Endodermal cell (in vitro differentiated cells): ENCODE measurements around the gene SNX19. TPM values are rescaled to one million over a fixed set of nuclear protein-coding genes. Genes with fewer than 3 reads are reported as not detected.

Experiments
- DNase-seq: peaks from one replicate; pipeline ENCODE4 v3.0.0-alpha.2; 2017
- H3K27ac ChIP-seq: 2 replicates; pipeline ENCODE4 v1.5.1; 2013; ENCODE audit warnings: mild to moderate bottlenecking, low read depth, low read length, moderate library complexity
- H3K27me3 ChIP-seq: 2 replicates; pipeline ENCODE4 v1.6.1; 2013; ENCODE audit warnings: mild to moderate bottlenecking, low read length, moderate library complexity; ENCODE audit not compliant: insufficient read depth, control insufficient read depth, poor library complexity, severe bottlenecking
- H3K36me3 ChIP-seq: 2 replicates; pipeline ENCODE4 v1.7.0; 2013; ENCODE audit warnings: mild to moderate bottlenecking, low read length, moderate library complexity; ENCODE audit not compliant: control insufficient read depth, insufficient read depth
- H3K4me1 ChIP-seq: one replicate; pipeline ENCODE4 v1.7.0; 2013; ENCODE audit warnings: low read length; ENCODE audit not compliant: control insufficient read depth, insufficient read depth
- H3K4me3 ChIP-seq: 2 replicates; pipeline ENCODE4 v1.5.1; 2013; ENCODE audit warnings: mild to moderate bottlenecking, low read length, moderate library complexity
- H3K9ac ChIP-seq: 2 replicates; pipeline ENCODE4 v1.6.1; 2013; ENCODE audit warnings: mild to moderate bottlenecking, low read length, moderate library complexity; ENCODE audit not compliant: poor library complexity, severe bottlenecking; ENCODE audit errors: extremely low read depth
- H3K9me3 ChIP-seq: 2 replicates; pipeline ENCODE4 v1.6.1; 2013; ENCODE audit warnings: mild to moderate bottlenecking, low read length, moderate library complexity; ENCODE audit not compliant: control insufficient read depth
- H3K27ac Mint-ChIP-seq: 2 replicates; pipeline ENCODE4 v1.8.0; 2020; ENCODE audit warnings: mixed read lengths
- H3K27me3 Mint-ChIP-seq: 2 replicates; pipeline ENCODE4 v1.8.0; 2021; ENCODE audit warnings: mild to moderate bottlenecking, mixed read lengths; ENCODE audit not compliant: insufficient read depth
- H3K36me3 Mint-ChIP-seq: 2 replicates; pipeline ENCODE4 v1.8.0; 2020; ENCODE audit warnings: low read depth, mixed read lengths
- H3K4me1 Mint-ChIP-seq: 2 replicates; pipeline ENCODE4 v1.8.0; 2020; ENCODE audit warnings: mixed read lengths
- H3K4me3 Mint-ChIP-seq: 2 replicates; pipeline ENCODE4 v1.8.0; 2020; ENCODE audit warnings: mild to moderate bottlenecking, moderate library complexity, mixed read lengths
- H3K9me3 Mint-ChIP-seq: 2 replicates; pipeline ENCODE4 v1.8.0; 2020; ENCODE audit warnings: mild to moderate bottlenecking, mixed read lengths
- WGBS, 2 experiments: methylation state at CpG; one replicate each; pipeline versions ENCODE4 v1.1.5 to v1.1.7; 2013; ENCODE audit warnings: missing lambda C conversion rate in 2 of 2, mixed read lengths in 1 of 2; ENCODE audit not compliant: insufficient coverage in 1 of 2, insufficient read length in 1 of 2; 5-methylcytosine and 5-hydroxymethylcytosine counted together
- total RNA-seq, 2 donors: library from RNA; stranded (reverse); fragmentation: NEBNext Ultra II Directional in 1 of 2; extraction: Animal tissue kit (Norgen Biotek cat#: 25700) in 1 of 2; gene quantifications; 2 replicates in 1 of 2; 3 replicates in 1 of 2; pipeline ENCODE4 v1.2.1, GENCODE V29; 2021
- TF ChIP-seq, protein P1 (sequence below): fragments of 200-600 bp; sonication (generic); conservative IDR thresholded peaks from 2 replicates; pipeline ENCODE4 v1.5.0; 2021; ENCODE audit warnings: antibody characterized with exemption, mild to moderate bottlenecking

SNX19 gene
- total RNA-seq, 2 donors from 2014 or later, result 32.3 to 37.5 TPM

DNA sequence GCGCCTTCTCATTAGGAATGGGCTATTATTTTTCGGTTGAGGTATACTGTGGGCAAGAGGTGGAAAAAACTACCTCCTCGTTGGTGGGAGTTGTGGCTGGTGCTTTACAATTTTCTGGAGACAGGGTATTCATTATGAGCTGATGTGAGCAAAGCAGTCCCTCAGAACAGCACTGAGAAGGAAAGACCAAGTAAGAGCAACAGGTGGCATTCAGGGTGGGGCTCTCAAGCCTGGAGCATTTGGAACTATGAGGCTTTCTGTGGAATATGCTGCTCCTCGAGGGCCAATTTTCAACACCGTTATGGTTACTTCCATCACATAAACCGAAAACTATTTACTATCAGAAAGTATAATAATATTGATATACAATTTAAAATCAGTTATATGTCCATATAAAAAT is 3.7 kb downstream of the SNX19 start:
- H3K4me1 Mint-ChIP-seq, result peaks cover 2% of the 10 kb centered on the region
- H3K27ac ChIP-seq, result no peak overlapping the region
- H3K27me3 ChIP-seq, result peaks cover 10% of the 10 kb centered on the region
- H3K4me3 ChIP-seq, result no peak overlapping the region
- no peak for DNase-seq
- no peaks in the 10 kb centered on the region for H3K9me3 ChIP-seq
- 76 to 93% methylated on average over 3 to 5 of the region's 6 CpGs for WGBS, 2 experiments
- peaks cover 50% of the 10 kb centered on the region for H3K36me3 ChIP-seq
- no peaks in the 10 kb centered on the region for H3K9me3 Mint-ChIP-seq
- no peaks in the 10 kb centered on the region for H3K4me1 ChIP-seq
- TF ChIP-seq, protein P1, sequence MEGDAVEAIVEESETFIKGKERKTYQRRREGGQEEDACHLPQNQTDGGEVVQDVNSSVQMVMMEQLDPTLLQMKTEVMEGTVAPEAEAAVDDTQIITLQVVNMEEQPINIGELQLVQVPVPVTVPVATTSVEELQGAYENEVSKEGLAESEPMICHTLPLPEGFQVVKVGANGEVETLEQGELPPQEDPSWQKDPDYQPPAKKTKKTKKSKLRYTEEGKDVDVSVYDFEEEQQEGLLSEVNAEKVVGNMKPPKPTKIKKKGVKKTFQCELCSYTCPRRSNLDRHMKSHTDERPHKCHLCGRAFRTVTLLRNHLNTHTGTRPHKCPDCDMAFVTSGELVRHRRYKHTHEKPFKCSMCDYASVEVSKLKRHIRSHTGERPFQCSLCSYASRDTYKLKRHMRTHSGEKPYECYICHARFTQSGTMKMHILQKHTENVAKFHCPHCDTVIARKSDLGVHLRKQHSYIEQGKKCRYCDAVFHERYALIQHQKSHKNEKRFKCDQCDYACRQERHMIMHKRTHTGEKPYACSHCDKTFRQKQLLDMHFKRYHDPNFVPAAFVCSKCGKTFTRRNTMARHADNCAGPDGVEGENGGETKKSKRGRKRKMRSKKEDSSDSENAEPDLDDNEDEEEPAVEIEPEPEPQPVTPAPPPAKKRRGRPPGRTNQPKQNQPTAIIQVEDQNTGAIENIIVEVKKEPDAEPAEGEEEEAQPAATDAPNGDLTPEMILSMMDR, result no peak
- no peak overlapping the region for H3K4me3 Mint-ChIP-seq
- H3K36me3 Mint-ChIP-seq, result peaks cover 47% of the 10 kb centered on the region
- H3K27ac Mint-ChIP-seq, result no peak overlapping the region
- H3K27me3 Mint-ChIP-seq, result peaks cover 11% of the 10 kb centered on the region
- no peak overlapping the region for H3K9ac ChIP-seq

DNA sequence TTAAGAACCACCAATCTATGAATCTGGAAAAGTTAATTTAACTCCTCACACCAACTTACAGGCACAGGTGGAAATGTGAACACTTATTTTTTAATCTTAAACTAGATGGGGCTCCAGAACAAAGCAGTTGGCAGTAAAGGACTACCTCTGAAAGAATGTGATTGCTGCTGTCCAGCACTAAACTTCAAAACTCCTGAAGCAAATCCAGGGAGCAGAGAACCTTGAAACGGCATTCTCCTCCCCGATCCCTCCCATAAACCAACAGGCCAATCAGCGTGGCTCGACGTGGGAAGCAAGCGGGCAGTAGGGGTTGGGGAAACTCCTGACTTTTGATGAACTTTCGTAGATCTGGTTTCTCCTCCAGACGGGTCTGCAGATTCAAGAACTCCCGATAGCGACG is 5.0 kb downstream of the SNX19 start:
- Histone ChIP-seq H3K9ac (no peak overlapping the region), H3K4me1 (no peaks in the 10 kb centered on the region), H3K36me3 (peaks cover 62% of the 10 kb centered on the region), H3K27me3 (no peaks in the 10 kb centered on the region), H3K27ac (no peak overlapping the region), H3K4me3 (no peak overlapping the region), H3K9me3 (no peaks in the 10 kb centered on the region)
- Mint-ChIP-seq H3K27me3 (no peaks in the 10 kb centered on the region), H3K4me1 (no peaks in the 10 kb centered on the region), H3K27ac (no peak overlapping the region), H3K9me3 (no peaks in the 10 kb centered on the region), H3K36me3 (peaks cover 56% of the 10 kb centered on the region), H3K4me3 (no peak overlapping the region)
- WGBS, 2 experiments, result 94% methylated on average over 6 to 11 of the region's 11 CpGs
- TF ChIP-seq, protein P1, result no peak
- no peak for DNase-seq

DNA sequence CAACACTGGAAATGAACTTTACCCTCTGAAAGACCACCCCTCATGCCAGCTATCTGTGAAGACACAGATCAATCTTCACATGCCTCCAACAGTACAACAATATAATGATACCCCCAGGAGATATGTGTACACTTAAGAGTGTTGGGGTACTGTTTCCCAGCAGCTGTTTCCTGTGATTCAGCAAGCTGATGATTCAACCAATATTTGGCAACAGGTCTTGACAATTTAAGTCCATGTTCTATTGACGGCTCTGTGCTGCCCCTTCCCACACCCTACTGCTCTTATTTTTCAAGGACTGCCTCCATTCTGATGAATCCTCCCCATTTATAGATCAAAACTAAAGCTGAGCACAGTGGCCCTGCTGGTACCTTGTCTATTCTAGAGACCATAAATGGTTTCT is 6.6 kb downstream of the SNX19 start:
- Histone ChIP-seq H3K4me1 (no peaks in the 10 kb centered on the region), H3K9me3 (no peaks in the 10 kb centered on the region), H3K27ac (no peak overlapping the region), H3K9ac (no peak overlapping the region), H3K36me3 (peaks cover 73% of the 10 kb centered on the region), H3K27me3 (no peaks in the 10 kb centered on the region), H3K4me3 (no peak overlapping the region)
- no peaks in the 10 kb centered on the region for H3K9me3 Mint-ChIP-seq
- no peak overlapping the region for H3K27ac Mint-ChIP-seq
- peaks cover 67% of the 10 kb centered on the region for H3K36me3 Mint-ChIP-seq
- H3K4me3 Mint-ChIP-seq, result no peak overlapping the region
- H3K27me3 Mint-ChIP-seq, result no peaks in the 10 kb centered on the region
- WGBS, 2 experiments, result 91% methylated on average over 1 of the region's 1 CpG; no CpG with 5 or more reads in 1 of the 2 experiments
- DNase-seq, result no peak
- no peaks in the 10 kb centered on the region for H3K4me1 Mint-ChIP-seq
- TF ChIP-seq, protein P1, result no peak
